Left lung (tissue), 10 donors: ENCODE measurements around the gene PTPRR. TPM values are rescaled to one million over a fixed set of nuclear protein-coding genes. Genes with fewer than 3 reads are reported as not detected.

ENCODE experiments used
- ATAC-seq: fragments of 200-7000 bp; cut with Tn5 transposase; one replicate; pipeline ENCODE4 v1.9.1; 2020; ENCODE audit warnings: moderate library complexity
- DNase-seq, 4 donors: peaks; one replicate each; pipeline ENCODE4 v3.0.0-alpha.2; 2013 to 2020
- H3K27ac ChIP-seq, 2 donors: fragments of 200-600 bp; sonication (generic) in 1 of 2; one replicate each; pipeline versions ENCODE4 v1.5.0 to v1.8.0; 2020 to 2021
- H3K27me3 ChIP-seq, 2 donors: fragments of 200-600 bp; sonication (generic) in 1 of 2; one replicate each; pipeline versions ENCODE4 v1.5.0 to v1.8.0; 2020 to 2021
- H3K36me3 ChIP-seq, 2 donors: fragments of 200-600 bp; sonication (generic) in 1 of 2; one replicate each; pipeline versions ENCODE4 v1.5.0 to v1.8.0; 2020 to 2021
- H3K4me1 ChIP-seq, 2 donors: fragments of 200-600 bp; one replicate each; pipeline ENCODE4 v1.8.0; 2021
- H3K4me3 ChIP-seq, 2 donors: fragments of 200-600 bp; sonication (generic) in 1 of 2; one replicate each; pipeline versions ENCODE4 v1.5.0 to v1.8.0; 2020 to 2021; ENCODE audit warnings: mild to moderate bottlenecking in 1 of 2
- H3K9me3 ChIP-seq, 2 donors: fragments of 200-600 bp; sonication (generic) in 1 of 2; one replicate each; pipeline versions ENCODE4 v1.5.0 to v1.8.0; 2020 to 2021
- CTCF ChIP-seq, 2 donors: fragments of 200-600 bp; sonication (generic) in 1 of 2; IDR thresholded peaks; one replicate each; pipeline versions ENCODE4 v1.5.0 to v1.8.0; 2021; ENCODE audit warnings: antibody characterized with exemption in 2 of 2
- intact Hi-C, 2 donors: fragments of 100-400 bp; cut with DNase I; formaldehyde crosslinking; loops; one replicate each; pipeline versions ENCODE4 v1.11.2 to v1.14.2; 2022
- polyA plus RNA-seq, 6 donors: library from polyadenylated mRNA; unstranded; fragments of 120-200 nt; gene quantifications; one replicate each; pipeline ENCODE4 v1.2.1, GENCODE V29; 2013; ENCODE audit not compliant: insufficient read length in 6 of 6
- total RNA-seq, 2 donors: library from RNA; stranded (reverse); fragmentation: NEBNext Ultra II Directional; extraction: Animal tissue kit (Norgen Biotek cat#: 25700); gene quantifications; one replicate each; pipeline ENCODE4 v1.2.1, GENCODE V29; 2021
- donor health status: DM: no; HTN: yes; CAD: no.
- donor health status: DM: no; HTN: no; CAD: no.

PTPRR gene
- total and polyA plus RNA-seq, 8 donors: 0.10 to 1.4 (median 0.20) TPM

GRCh38 chr12:70645494-70646317, 274.8 kb downstream of the PTPRR start:
- no peak for TF ChIP-seq CTCF (IDR thresholded peaks at IDR 0.05)
- Histone ChIP-seq H3K9me3 (no peaks in the 10 kb centered on the region), H3K4me3 (no peak overlapping the region), H3K27ac (peak overlapping the region; percentile 13 to 42), H3K4me1 (peaks cover 5 to 9% of the 10 kb centered on the region in 2 donors), H3K27me3 (no peaks in the 10 kb centered on the region), H3K36me3 (no peaks in the 10 kb centered on the region)
- ATAC-seq: peak; percentile 96
- DNase-seq: peak in 3 of 4 donors; percentile 51 to 70 (median 52)
- intact Hi-C loops: no loop called here

GRCh38 chr12:70644861-70645260, 275.7 kb downstream of the PTPRR start:
- peak overlapping the region in 1 of 2 donors; percentile 6 for H3K27ac ChIP-seq
- H3K9me3 ChIP-seq: no peaks in the 10 kb centered on the region
- TF ChIP-seq CTCF (IDR thresholded peaks at IDR 0.05): no peak
- H3K27me3 ChIP-seq: no peaks in the 10 kb centered on the region
- DNase-seq: no peak
- intact Hi-C loops: no loop called here
- H3K4me3 ChIP-seq: no peak overlapping the region
- H3K36me3 ChIP-seq: no peaks in the 10 kb centered on the region
- no peak for ATAC-seq
- H3K4me1 ChIP-seq: peaks cover 5 to 9% of the 10 kb centered on the region in 2 donors

GRCh38 chr12:70643939-70644338, 276.6 kb downstream of the PTPRR start:
- intact Hi-C loops: no loop called here
- TF ChIP-seq CTCF (IDR thresholded peaks at IDR 0.05): no peak
- Histone ChIP-seq H3K27me3 (no peaks in the 10 kb centered on the region), H3K27ac (no peak overlapping the region), H3K4me1 (peaks cover 5 to 9% of the 10 kb centered on the region in 2 donors), H3K9me3 (no peaks in the 10 kb centered on the region), H3K4me3 (no peak overlapping the region), H3K36me3 (no peaks in the 10 kb centered on the region)
- DNase-seq: no peak
- ATAC-seq: no peak

- H3K4me3 ChIP-seq: no peak overlapping the region
- H3K27me3 ChIP-seq: no peaks in the 10 kb centered on the region
- no peak for TF ChIP-seq CTCF (IDR thresholded peaks at IDR 0.05)
- ATAC-seq (no peak), DNase-seq (no peak)
- intact Hi-C loops: no loop called here
- no peaks in the 10 kb centered on the region for H3K36me3 ChIP-seq
- no peaks in the 10 kb centered on the region for H3K9me3 ChIP-seq
- H3K27ac ChIP-seq: no peak overlapping the region
- peaks cover 5 to 9% of the 10 kb centered on the region in 2 donors for H3K4me1 ChIP-seq
Observed at GRCh38 chr12:70641691-70642090, 278.8 kb downstream of the PTPRR start.

- H3K27ac ChIP-seq: no peak overlapping the region
- no peak for ATAC-seq
- H3K9me3 ChIP-seq: no peaks in the 10 kb centered on the region
- no peak for DNase-seq
- H3K27me3 ChIP-seq: no peaks in the 10 kb centered on the region
- no peak overlapping the region for H3K4me3 ChIP-seq
- no peaks in the 10 kb centered on the region for H3K36me3 ChIP-seq
- no peak for TF ChIP-seq CTCF (IDR thresholded peaks at IDR 0.05)
- H3K4me1 ChIP-seq: peaks cover 5 to 6% of the 10 kb centered on the region in 2 donors
- intact Hi-C loops: no loop called here
Observed at GRCh38 chr12:70640901-70641300, 279.6 kb downstream of the PTPRR start.
